Measurements from ENCODE around the gene SDHAF4. TPM values are rescaled to one million over a fixed set of nuclear protein-coding genes. Genes with fewer than 3 reads are reported as not detected.

SDHAF4 gene
- total RNA-seq: 6.7 and 16.8 TPM in 2 replicates

GRCh38 chr6:70566751-70567382, at the start of gene SDHAF4:
Gene SDHAF4, plus strand, starts transcription at chr6:70566930. Its CDS starts 11 bp downstream, at chr6:70566941.

Other genes with a start within 250 kb of the SDHAF4 start
- gene FAM135A, start 153.4 kb upstream of the SDHAF4 start, total RNA-seq: 30.0 and 36.5 TPM in 2 replicates
- gene SMAP1, start 101.0 kb downstream of the SDHAF4 start, total RNA-seq: 13.3 and 21.9 TPM in 2 replicates